HG03432 (cell line): ENCODE results near the gene OR2L8.

Experiments
- ATAC-seq: cut with Tn5 transposase; IDR thresholded peaks from one replicate; pipeline ENCODE4 v1.9.1; 2021; ENCODE audit warnings: mild to moderate bottlenecking, moderate library complexity; ENCODE audit not compliant: unreplicated experiment

The OR2L8 gene, protein sequence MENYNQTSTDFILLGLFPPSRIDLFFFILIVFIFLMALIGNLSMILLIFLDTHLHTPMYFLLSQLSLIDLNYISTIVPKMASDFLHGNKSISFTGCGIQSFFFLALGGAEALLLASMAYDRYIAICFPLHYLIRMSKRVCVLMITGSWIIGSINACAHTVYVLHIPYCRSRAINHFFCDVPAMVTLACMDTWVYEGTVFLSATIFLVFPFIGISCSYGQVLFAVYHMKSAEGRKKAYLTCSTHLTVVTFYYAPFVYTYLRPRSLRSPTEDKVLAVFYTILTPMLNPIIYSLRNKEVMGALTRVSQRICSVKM

DNA sequence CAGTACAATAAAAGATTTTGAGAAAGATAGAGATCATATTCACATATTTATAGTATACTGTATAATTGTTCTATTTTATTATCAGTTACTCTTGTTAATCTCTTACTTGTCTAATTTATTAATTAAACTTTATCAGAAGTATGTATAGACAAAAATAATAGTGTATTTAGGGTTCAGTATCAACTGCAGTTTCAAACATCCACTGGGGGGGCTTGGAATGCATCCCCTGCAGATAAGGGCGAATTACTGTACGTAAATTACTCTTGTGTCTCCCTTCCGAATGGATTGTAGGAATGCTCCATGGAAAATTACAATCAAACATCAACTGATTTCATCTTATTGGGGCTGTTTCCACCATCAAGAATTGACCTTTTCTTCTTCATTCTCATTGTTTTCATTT is at the start of gene OR2L8:
Gene OR2L8, plus strand, starts transcription at position 301 of the 400 bp plus-strand sequence. Its CDS starts 0 bp downstream, at position 301.
- no peak for ATAC-seq

DNA sequence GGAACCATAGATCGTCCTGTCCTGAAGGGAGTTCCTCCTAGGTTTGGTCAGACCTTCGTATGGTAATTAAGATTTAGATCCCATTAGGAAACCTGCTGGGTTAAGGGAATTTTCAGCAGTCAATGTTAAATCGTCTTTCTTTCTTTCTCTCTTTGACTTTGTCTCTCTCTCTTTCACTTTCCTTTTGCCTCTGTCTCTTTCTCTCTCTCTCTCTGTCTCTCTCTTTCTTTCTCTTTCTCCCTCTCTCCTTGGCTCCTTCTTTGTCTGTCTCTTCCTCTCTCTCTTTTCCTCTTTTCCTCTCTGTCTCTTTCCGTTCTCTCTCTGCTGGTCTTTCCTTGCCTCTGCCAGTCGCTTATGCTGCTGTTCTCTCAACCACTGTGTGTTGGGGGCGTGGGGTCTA is 44.5 kb upstream of the OR2L8 start:
- no peak for ATAC-seq

- ATAC-seq: no peak
Observed at GRCh38 chr1:247905181-247905580, 43.5 kb upstream of the OR2L8 start.

DNA sequence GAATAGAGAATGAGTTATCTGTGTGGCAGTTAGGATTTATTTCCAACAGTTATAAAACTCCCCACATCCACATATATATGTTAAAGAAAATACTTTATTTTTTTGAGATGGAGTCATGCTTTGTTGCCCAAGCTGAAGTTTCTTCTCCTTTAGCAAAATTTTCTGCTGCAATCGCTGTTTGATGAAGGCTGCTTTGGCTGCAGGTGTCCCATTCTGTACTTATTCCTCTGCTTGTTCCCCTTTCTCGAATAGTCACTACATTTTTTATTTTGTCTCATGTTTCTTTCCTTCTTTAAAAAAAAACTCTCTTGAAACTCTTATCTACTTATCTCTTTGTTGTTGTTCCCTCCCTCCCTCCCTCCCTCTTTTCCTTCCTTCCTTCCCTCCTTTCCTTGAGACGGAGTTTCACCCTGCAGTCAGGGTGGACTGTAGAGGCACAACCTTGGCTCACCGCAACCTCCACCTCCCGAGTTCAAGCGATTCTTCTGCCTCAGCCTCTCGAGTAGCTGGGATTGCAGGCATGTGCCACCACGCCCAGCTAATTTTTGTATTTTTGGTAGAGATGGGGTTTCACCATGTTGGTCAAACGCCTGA is 42.7 kb upstream of the OR2L8 start:
- no peak for ATAC-seq

- no peak for ATAC-seq
Observed at GRCh38 chr1:247906504-247907047, 42.1 kb upstream of the OR2L8 start.

GRCh38 chr1:247908766-247909165 is 39.9 kb upstream of the OR2L8 start:
- ATAC-seq: no peak

GRCh38 chr1:247913786-247914185 is 34.9 kb upstream of the OR2L8 start:
- ATAC-seq: no peak

- ATAC-seq: no peak
Observed at GRCh38 chr1:247914941-247915662, 33.6 kb upstream of the OR2L8 start.

- ATAC-seq: no peak
Observed at GRCh38 chr1:247919952-247920351, 28.7 kb upstream of the OR2L8 start, which contains the start of gene OR2T8. Gene OR2T8 (plus strand): TSS chr1:247920252. CDS start chr1:247921018, 766 bp downstream.

DNA sequence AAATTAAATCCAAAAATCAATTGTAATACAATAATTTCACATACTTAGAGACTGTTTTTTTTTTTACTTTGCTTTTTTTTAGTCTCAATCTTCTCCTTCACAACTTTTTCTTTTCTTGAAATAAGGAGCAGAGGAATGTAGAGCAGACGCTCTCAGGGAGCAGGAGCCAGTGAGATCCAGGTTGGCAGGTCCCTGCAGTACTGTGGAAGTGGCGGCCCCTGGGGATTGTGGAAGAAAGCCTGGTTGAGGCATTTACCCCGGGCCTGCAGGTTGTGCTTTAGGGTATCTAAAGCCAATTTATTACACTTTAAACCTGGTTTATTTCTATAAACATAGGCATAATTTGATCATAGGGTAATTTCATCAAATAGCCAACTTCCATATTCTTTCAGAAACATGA is 24.7 kb upstream of the OR2L8 start:
- no peak for ATAC-seq

GRCh38 chr1:247924868-247925267 is 23.8 kb upstream of the OR2L8 start, which contains the start of gene OR2AJ1:
Gene OR2AJ1 (plus strand): TSS chr1:247924889. CDS start chr1:247933769, 8,880 bp downstream.
- ATAC-seq: no peak

- ATAC-seq: no peak
Observed at GRCh38 chr1:247933989-247934388, 14.7 kb upstream of the OR2L8 start.

- ATAC-seq: no peak
Observed at GRCh38 chr1:247935781-247936180, 12.9 kb upstream of the OR2L8 start.

- no peak for ATAC-seq
Observed at GRCh38 chr1:247936415-247936814, 12.2 kb upstream of the OR2L8 start.

- peak; percentile 100 for ATAC-seq
Observed at GRCh38 chr1:247936965-247937734, 11.5 kb upstream of the OR2L8 start.

DNA sequence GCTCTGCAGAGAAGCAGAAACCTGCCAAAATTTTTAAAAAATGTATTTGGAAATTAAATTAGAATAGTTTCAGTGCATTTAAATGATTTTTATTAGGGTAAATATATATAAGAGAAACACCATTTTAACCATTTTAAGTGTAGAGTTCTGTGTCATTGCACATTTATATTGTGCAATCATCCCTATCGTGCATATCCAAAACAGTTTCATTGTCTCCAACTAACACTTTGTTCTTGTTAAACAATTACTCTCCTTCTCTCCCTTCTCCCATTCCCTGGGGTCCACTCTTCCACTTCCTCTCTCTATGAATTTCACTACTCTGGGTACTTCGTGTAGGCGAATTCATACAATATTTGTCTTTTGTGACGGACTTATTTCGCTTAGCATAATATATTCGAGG is 6.0 kb upstream of the OR2L8 start:
- no peak for ATAC-seq

GRCh38 chr1:247953408-247953807 is 4.8 kb downstream of the OR2L8 start:
- no peak for ATAC-seq

GRCh38 chr1:247961791-247962190 is 13.1 kb downstream of the OR2L8 start:
- no peak for ATAC-seq

DNA sequence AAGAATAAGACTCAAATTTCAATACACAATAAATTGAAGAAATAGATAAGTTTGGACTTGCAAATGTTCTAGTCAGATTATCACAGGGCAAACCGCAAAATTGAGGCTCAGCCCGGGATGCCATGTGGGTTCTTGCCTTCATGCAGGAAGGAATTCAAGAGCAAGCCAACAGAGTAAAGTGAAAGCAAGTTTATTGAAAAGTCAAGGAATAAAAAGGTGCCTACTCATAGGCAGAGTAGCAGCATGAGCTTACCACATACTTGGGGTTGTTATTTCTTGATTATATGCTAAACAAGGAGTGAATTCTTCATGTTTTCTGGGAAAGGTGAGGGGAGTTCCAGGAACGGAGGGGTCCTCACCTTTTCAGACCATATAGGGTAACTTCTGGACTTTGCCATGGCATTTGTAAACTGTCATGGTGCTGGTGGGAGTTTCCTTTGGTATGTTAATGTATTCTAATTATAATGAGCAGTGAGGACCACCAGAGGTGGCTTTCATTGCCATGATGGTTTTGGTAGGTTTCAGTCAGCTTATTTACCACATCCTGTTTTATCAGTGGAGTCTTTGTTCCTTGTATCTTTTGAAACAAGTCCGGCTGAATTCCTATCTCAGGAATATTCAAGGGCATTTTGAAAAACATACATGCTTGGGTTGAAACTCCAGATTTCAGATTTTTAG is 14.4 kb downstream of the OR2L8 start:
- ATAC-seq: no peak

DNA sequence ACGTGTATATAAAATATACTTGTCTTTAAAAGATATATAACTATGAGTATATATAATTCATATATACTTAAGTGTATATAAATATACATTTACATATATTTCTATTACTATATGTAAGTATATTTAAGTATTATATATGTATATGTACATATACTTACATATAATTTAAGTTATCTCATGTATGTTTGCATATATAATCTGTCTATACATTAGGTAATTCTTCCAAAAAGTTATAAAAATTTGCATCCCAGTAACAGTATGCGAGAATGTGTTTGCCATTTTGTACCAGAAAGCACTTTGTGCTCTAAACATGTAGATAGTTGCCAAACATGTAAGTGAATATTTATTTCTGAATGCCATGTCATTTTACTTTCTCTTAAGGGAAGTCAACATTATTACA is 16.3 kb downstream of the OR2L8 start, which contains the start of gene OR2AK2:
Gene OR2AK2, plus strand, starts transcription at position 301 of the 400 bp plus-strand sequence. CDS start 144 bp downstream, outside the sequence.
- no peak for ATAC-seq
